ENCODE data around the gene NUP160. TPM values are rescaled to one million over a fixed set of nuclear protein-coding genes. Genes with fewer than 3 reads are reported as not detected.
A peak's percentile ranks its signal among the peaks of the same experiment; 100 is the strongest.
"Not testable (repeated sequence)": the region's sequence is repeated elsewhere in the genome, so short reads cannot be mapped to it uniquely, and the experiment has no call there.

The NUP160 gene, protein sequence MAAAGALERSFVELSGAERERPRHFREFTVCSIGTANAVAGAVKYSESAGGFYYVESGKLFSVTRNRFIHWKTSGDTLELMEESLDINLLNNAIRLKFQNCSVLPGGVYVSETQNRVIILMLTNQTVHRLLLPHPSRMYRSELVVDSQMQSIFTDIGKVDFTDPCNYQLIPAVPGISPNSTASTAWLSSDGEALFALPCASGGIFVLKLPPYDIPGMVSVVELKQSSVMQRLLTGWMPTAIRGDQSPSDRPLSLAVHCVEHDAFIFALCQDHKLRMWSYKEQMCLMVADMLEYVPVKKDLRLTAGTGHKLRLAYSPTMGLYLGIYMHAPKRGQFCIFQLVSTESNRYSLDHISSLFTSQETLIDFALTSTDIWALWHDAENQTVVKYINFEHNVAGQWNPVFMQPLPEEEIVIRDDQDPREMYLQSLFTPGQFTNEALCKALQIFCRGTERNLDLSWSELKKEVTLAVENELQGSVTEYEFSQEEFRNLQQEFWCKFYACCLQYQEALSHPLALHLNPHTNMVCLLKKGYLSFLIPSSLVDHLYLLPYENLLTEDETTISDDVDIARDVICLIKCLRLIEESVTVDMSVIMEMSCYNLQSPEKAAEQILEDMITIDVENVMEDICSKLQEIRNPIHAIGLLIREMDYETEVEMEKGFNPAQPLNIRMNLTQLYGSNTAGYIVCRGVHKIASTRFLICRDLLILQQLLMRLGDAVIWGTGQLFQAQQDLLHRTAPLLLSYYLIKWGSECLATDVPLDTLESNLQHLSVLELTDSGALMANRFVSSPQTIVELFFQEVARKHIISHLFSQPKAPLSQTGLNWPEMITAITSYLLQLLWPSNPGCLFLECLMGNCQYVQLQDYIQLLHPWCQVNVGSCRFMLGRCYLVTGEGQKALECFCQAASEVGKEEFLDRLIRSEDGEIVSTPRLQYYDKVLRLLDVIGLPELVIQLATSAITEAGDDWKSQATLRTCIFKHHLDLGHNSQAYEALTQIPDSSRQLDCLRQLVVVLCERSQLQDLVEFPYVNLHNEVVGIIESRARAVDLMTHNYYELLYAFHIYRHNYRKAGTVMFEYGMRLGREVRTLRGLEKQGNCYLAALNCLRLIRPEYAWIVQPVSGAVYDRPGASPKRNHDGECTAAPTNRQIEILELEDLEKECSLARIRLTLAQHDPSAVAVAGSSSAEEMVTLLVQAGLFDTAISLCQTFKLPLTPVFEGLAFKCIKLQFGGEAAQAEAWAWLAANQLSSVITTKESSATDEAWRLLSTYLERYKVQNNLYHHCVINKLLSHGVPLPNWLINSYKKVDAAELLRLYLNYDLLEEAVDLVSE (N-terminal part only)
- 65.2 and 88.2 TPM in 2 replicates for total RNA-seq (ENCODE audit: low replicate concordance)

- Histone ChIP-seq H3K4me1 (peaks cover 16% of the 10 kb centered on the region), H3K9me3 (ENCODE audit: low read depth) (no peaks in the 10 kb centered on the region), H3K36me3 (peaks cover 12% of the 10 kb centered on the region), H3K27me3 (no peaks in the 10 kb centered on the region), H3K4me3 (peak within 1 kb of the TSS; percentile 95), H3K4me2 (peak within 1 kb of the TSS; percentile 97), H3F3A (ENCODE audit: low read depth) (peaks cover 19% of the 10 kb centered on the region), H2AFZ (replicated peaks) (peak within 1 kb of the TSS; percentile 90), H4K20me1 (ENCODE audit: low read depth) (peaks cover 15% of the 10 kb centered on the region), H3K9ac (peak within 1 kb of the TSS; percentile 92), H3K79me2 (ENCODE audit: low read depth) (peaks cover 50% of the 10 kb centered on the region), H3K27ac (peak within 1 kb of the TSS; percentile 97)
- Mint-ChIP-seq H3K4me3 (peak within 1 kb of the TSS; percentile 99), H3K36me3 (peaks cover 11% of the 10 kb centered on the region), H3K27me3 (ENCODE audit: insufficient read depth, low read depth) (peaks cover 5% of the 10 kb centered on the region), H3K9me3 (no peaks in the 10 kb centered on the region), H3K27ac (peak within 1 kb of the TSS; percentile 95), H3K4me1 (peaks cover 17% of the 10 kb centered on the region)
- TF ChIP-seq CTCF (IDR thresholded peaks at IDR 0.05) (no peak), EZH2 (IDR thresholded peaks at IDR 0.05) (peak; percentile 30)
- DNase-seq (ENCODE audit: low spot score) = peak; percentile 89
Observed at GRCh38 chr11:47847892-47848699, at the start of gene NUP160. NUP160 (minus strand) TSS chr11:47848350; CDS start chr11:47848318, 32 bp downstream.

DNA sequence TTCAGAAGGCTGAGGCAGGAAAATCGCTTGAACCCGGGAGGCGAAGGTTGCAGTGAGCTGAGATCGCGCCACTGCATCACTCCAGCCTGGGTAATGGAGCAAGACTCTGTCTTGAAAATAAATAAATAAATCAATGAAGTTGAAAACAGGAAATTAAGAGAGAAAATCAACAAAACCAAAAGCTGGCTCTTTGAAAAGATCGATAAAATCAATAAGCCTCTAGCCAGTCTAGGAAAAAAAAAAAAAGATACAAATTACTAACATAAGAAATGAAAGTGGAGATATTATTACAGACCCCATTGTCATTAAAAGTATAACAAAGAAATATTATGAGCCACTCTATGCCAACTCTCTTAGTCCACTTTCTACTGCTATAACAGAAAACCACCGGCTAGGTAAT is 48.0 kb upstream of the NUP160 start:
- TF ChIP-seq CTCF (IDR thresholded peaks at IDR 0.05) = no peak
- no peak for TF ChIP-seq EZH2 (IDR thresholded peaks at IDR 0.05)
- no peaks in the 10 kb centered on the region for H3K9me3 ChIP-seq (ENCODE audit: low read depth)
- H3K4me2 ChIP-seq = no peak overlapping the region
- DNase-seq (ENCODE audit: low spot score) = no peak
- no peak overlapping the region for H2AFZ ChIP-seq (replicated peaks)
- no peak overlapping the region for H3K27ac ChIP-seq
- no peaks in the 10 kb centered on the region for H3K36me3 ChIP-seq
- Mint-ChIP-seq H3K4me3 (no peak overlapping the region), H3K36me3 (no peaks in the 10 kb centered on the region), H3K4me1 (no peaks in the 10 kb centered on the region), H3K27ac (no peak overlapping the region), H3K9me3 (peaks cover 6% of the 10 kb centered on the region), H3K27me3 (ENCODE audit: insufficient read depth, low read depth) (peaks cover 2% of the 10 kb centered on the region)
- H3K4me1 ChIP-seq = no peaks in the 10 kb centered on the region
- H3K79me2 ChIP-seq (ENCODE audit: low read depth) = no peaks in the 10 kb centered on the region
- H4K20me1 ChIP-seq (ENCODE audit: low read depth) = no peaks in the 10 kb centered on the region
- H3K9ac ChIP-seq = no peak overlapping the region
- H3K27me3 ChIP-seq = no peaks in the 10 kb centered on the region
- H3F3A ChIP-seq (ENCODE audit: low read depth) = no peaks in the 10 kb centered on the region
- H3K4me3 ChIP-seq = no peak overlapping the region

- DNase-seq (ENCODE audit: low spot score) = no peak
- Histone ChIP-seq H3K79me2 (ENCODE audit: low read depth) (no peaks in the 10 kb centered on the region), H3K9me3 (ENCODE audit: low read depth) (no peaks in the 10 kb centered on the region), H3K36me3 (no peaks in the 10 kb centered on the region), H3K4me2 (no peak overlapping the region), H3K9ac (no peak overlapping the region), H3K27ac (no peak overlapping the region), H3K27me3 (no peaks in the 10 kb centered on the region), H4K20me1 (ENCODE audit: low read depth) (no peaks in the 10 kb centered on the region), H2AFZ (replicated peaks) (no peak overlapping the region), H3K4me3 (no peak overlapping the region), H3K4me1 (no peaks in the 10 kb centered on the region), H3F3A (ENCODE audit: low read depth) (no peaks in the 10 kb centered on the region)
- Mint-ChIP-seq H3K27ac (no peak overlapping the region), H3K9me3 (peaks cover 6% of the 10 kb centered on the region), H3K27me3 (ENCODE audit: insufficient read depth, low read depth) (no peaks in the 10 kb centered on the region), H3K36me3 (no peaks in the 10 kb centered on the region), H3K4me1 (no peaks in the 10 kb centered on the region), H3K4me3 (no peak overlapping the region)
- TF ChIP-seq CTCF (IDR thresholded peaks at IDR 0.05) (no peak), EZH2phosphoT487 (IDR thresholded peaks at IDR 0.05) (no peak), EZH2 (IDR thresholded peaks at IDR 0.05) (no peak)
Observed at GRCh38 chr11:47895035-47895434, 46.9 kb upstream of the NUP160 start.

DNA sequence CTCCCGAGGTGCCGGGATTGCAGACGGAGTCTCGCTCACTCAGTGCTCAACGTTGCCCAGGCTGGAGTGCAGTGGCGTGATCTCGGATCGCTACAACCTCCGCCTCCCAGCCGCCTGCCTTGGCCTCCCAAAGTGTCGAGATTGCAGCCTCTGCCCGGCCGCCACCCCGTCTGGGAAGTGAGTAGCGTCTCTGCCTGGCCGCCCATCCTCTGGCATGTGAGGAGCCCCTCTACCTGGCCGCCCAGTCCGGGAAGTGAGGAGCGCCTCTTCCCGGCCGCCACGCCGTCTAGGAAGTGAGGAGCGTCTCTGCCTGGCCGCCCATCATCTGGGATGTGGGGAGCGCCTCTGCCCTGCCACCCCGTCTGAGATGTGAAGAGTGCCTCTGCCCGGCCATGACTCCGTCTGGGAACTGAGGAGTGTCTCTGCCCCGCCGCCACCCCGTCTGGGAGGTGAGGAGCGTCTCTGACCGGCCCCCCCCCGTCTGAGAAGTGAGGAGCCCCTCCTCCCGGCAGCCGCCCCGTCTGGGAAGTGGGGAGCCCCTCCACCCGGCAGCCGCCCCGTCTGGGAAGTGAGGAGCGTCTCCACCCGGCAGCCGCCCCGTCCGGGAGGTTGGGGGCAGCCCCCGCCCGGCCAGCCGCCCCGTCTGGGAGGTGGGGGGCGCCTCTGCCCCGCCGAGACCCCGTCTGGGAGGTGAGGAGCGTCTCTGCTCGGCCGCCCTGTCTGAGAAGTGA is 44.6 kb upstream of the NUP160 start:
- not testable (repeated sequence) for H3K9ac ChIP-seq; H3K4me2 ChIP-seq; H2AFZ ChIP-seq (replicated peaks); H3K4me1 ChIP-seq; H3K27me3 Mint-ChIP-seq (ENCODE audit: insufficient read depth, low read depth); H3K27me3 ChIP-seq; DNase-seq (ENCODE audit: low spot score); H3K4me3 ChIP-seq; H3K36me3 ChIP-seq; H3K4me3 Mint-ChIP-seq; H3K36me3 Mint-ChIP-seq; H3K9me3 ChIP-seq (ENCODE audit: low read depth); H3K79me2 ChIP-seq (ENCODE audit: low read depth); H3K4me1 Mint-ChIP-seq; H3K27ac ChIP-seq; H4K20me1 ChIP-seq (ENCODE audit: low read depth); H3F3A ChIP-seq (ENCODE audit: low read depth); H3K9me3 Mint-ChIP-seq; H3K27ac Mint-ChIP-seq
